AG09319 (cell line): ENCODE data around the gene FBXL5.

ENCODE experiments used
- DNase-seq: peaks from one replicate; pipeline ENCODE4 v3.0.0-alpha.2; 2010; ENCODE audit warnings: low read depth; ENCODE audit errors: extremely low read depth
- TF ChIP-seq, protein P1 (sequence below): IDR thresholded peaks from 2 replicates; pipeline ENCODE4 v1.5.1; 2011; ENCODE audit warnings: low read depth, mild to moderate bottlenecking, inconsistent platforms, low read length, moderate library complexity

The FBXL5 gene

DNA sequence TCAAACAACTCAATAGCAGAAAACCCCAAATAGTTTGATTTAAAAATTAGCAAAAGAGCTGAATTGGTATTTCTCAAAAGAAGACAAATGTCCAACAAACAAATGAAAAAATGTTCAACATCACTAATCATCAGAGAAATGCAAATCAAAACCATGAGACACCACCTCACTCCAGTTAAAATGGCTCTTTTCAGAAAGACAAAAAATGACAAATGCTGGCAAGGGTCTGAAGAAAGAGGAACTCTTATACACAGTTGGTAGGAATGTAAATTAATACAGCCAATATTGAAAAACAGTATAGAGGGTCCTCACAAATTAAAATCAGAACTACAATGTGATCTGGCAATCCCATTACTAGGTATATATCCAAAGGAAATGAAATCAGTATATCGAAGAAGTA, 70.4 kb downstream of the FBXL5 start:
- DNase-seq: no peak

DNA sequence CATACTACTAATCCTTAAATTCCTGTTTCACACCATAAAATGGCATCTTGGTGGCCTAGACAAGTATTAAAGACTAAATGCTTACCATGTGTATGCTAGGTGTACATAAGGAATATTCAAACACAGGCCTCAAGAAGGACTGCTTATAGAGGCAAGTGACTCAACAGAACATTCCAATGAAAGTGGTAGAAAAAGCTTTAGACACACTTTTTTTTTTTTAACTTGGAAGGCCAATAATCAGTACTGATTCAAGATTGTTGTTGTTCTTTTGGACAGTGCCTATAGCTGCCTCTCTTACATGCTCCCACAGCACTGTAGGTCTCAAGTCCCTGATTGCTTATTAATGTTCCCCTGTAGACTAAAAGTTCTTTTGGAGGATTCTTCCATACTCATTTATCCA, 77.6 kb downstream of the FBXL5 start:
- DNase-seq: no peak
- TF ChIP-seq, protein P1, sequence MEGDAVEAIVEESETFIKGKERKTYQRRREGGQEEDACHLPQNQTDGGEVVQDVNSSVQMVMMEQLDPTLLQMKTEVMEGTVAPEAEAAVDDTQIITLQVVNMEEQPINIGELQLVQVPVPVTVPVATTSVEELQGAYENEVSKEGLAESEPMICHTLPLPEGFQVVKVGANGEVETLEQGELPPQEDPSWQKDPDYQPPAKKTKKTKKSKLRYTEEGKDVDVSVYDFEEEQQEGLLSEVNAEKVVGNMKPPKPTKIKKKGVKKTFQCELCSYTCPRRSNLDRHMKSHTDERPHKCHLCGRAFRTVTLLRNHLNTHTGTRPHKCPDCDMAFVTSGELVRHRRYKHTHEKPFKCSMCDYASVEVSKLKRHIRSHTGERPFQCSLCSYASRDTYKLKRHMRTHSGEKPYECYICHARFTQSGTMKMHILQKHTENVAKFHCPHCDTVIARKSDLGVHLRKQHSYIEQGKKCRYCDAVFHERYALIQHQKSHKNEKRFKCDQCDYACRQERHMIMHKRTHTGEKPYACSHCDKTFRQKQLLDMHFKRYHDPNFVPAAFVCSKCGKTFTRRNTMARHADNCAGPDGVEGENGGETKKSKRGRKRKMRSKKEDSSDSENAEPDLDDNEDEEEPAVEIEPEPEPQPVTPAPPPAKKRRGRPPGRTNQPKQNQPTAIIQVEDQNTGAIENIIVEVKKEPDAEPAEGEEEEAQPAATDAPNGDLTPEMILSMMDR: no peak

More for the DNA sequence above, 70.4 kb downstream of the FBXL5 start:
- TF ChIP-seq, protein P1: no peak

DNA sequence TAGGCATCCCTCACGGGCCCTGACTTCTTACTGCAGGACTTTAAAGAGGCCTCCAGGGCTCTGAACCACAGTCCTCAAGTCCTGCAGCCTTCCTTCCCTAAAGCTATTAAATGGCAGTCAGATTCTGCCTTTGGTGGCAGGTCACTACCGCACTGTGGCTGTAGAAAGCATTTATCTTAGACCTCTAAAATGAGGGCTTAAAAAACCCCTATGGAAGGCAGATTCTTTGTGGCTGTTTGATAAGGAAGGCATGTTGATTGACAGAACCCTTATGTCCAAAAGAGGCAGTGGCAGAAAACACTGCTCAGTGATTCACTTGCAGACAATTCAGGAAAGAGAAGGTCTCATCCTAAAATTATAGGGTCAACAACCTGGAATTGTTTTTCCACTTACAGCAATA, 79.2 kb downstream of the FBXL5 start:
- no peak for DNase-seq
- TF ChIP-seq, protein P1: no peak

DNA sequence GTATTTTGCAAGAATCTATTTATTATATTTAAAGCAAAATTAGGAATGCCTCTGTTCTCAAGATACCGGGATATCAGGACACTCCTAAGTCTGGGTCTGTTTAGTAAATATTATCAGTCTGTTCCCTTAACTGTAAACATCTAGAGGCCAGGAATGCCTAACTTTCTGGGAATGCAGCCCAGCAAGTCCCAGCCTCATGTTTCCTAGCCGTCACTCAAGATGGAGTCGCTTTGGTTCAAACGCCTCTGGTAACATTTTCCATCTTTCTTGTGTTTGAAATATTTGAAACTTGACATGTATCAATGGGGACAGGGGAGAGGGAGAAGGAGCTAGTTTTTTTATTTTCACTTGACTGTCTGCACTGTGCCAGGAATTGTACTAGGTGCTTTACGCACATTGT, 85.4 kb downstream of the FBXL5 start:
- TF ChIP-seq, protein P1: no peak
- no peak for DNase-seq

DNA sequence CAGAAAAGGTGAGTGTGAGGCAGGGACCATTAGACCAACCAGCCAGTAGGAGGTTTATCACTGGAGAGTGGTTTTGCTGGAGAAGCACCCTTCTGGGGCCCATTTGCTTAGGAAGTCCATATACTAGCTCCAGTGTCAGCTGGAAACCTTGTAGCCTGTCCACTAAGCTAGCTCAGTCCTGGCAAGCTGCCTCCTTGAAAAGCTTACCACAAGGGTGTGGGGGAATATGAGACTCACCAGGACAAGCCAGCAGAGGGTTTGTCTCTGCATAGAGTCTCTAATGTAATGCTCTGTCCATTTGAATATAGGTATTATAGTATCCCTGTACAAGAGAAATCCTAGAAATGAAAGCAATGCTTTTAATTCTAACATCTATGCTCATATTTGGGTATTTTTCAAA, 86.3 kb downstream of the FBXL5 start:
- TF ChIP-seq, protein P1: no peak
- DNase-seq: no peak

DNA sequence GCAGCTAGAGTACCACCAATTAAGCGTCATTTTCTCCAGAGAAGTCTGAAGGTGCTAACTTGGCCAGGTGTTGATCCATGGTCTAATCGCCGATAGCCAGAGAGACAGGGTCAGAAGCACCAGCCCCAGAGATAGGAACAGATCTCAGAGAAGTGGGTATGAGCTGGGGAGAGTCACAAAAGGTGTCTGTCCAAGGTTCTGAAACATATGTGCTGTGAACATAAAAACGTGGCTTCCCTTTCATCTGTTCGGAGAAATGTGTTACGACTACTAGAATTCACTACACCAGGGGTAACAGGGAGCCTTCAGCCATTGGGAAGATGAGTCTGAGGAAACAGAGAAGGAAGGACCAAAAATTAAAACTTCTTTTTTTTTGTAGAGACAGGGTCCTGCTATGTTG, 91.3 kb downstream of the FBXL5 start:
- DNase-seq: no peak
- TF ChIP-seq, protein P1: no peak

DNA sequence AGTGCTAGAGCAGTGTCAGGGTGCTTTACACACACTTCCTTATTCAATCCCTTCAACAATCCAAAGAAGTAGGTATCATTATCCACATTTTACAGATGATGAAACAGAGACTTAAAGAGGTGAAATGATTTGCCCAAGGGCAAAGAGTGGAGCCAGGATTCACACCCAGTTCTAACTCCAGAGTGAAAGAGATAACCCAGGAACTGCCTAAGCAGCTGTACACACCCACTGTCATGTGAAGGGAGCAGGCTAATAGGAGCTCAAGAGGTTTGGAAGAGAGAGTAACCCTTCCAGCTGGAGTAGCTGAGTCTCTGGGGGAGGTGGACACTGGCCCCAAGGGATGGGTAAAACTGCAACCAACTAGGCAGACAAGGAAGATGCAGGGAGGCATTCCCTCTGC, 92.5 kb downstream of the FBXL5 start:
- TF ChIP-seq, protein P1: no peak
- DNase-seq: no peak
